HG03442 (cell line): ENCODE data around the gene TACR2.
A peak's percentile ranks its signal among the peaks of the same experiment; 100 is the strongest.
"Not testable (repeated sequence)": the region's sequence is repeated elsewhere in the genome, so short reads cannot be mapped to it uniquely, and the experiment has no call there.

Experiments
- ATAC-seq: cut with Tn5 transposase; IDR thresholded peaks from one replicate; pipeline ENCODE4 v1.9.1; 2021; ENCODE audit warnings: mild to moderate bottlenecking, moderate library complexity; ENCODE audit not compliant: unreplicated experiment

TACR2 gene

GRCh38 chr10:69451209-69451783 is 34.6 kb upstream of the TACR2 start, which contains the start of gene TSPAN15:
Gene TSPAN15 (plus strand): TSS chr10:69451465. CDS start chr10:69451595, 130 bp downstream.
- peak; percentile 73 for ATAC-seq

DNA sequence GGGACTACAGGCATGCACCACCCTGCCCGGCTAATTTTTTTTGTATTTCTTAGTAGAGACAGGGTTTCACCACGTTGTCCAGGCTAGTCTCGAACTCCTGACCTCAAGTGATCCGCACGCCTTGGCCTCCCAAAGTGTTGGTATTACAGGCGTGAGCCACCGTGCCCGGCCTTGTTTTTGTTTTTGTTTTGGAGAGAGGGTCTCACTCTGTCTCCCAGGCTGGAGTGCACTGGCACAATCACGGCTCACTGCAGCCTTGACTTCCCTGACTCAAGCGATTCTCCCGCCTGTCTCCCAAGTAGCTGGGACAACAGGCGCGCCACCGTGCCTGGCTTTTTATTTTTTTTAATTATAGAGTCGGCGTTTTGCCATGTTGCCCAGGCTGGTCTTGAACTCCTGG is 33.7 kb upstream of the TACR2 start:
- ATAC-seq = not testable (repeated sequence)

DNA sequence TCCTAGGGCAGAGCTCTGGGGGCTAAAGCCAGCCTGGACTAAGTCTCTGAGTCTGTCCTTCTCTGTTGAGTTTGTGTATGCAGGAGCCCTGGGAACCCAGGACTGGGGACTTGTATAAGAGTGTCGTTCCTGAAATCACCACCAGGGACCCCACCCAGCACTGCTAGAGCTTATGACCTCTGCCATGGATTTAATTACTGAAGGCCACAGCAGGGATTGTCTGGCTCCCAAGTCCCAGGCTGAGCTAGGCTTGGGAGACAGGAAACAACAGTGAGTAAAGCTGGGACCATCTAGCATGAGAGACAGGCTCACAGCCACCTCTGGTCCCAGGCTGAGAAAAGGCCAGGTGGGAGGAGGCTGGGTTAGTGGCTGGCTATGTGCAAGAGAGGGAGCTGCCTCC is 33.1 kb upstream of the TACR2 start:
- ATAC-seq = no peak

- no peak for ATAC-seq
Measured at GRCh38 chr10:69446650-69447151, 30.0 kb upstream of the TACR2 start.

DNA sequence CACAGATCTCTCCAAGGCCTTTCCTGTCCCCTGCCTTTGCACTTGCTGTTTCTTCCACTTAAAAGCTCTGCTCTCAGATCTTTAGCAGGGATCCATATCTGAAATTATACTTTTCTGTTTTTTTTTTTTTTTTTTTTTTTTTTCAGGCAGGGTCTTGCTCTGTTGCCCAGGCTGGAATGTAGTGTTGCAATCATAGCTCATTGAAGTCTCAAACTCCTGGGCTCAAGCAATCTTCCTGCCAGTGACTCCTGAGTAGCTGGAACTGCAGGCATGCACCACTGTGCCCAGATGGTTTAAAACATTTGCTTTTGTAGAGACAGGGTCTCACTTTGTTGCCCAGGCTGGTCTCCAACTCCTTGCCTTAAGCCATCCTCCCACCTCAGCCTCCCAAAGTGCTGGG is 29.5 kb upstream of the TACR2 start:
- no peak for ATAC-seq

GRCh38 chr10:69445041-69445440 is 28.3 kb upstream of the TACR2 start:
- no peak for ATAC-seq

DNA sequence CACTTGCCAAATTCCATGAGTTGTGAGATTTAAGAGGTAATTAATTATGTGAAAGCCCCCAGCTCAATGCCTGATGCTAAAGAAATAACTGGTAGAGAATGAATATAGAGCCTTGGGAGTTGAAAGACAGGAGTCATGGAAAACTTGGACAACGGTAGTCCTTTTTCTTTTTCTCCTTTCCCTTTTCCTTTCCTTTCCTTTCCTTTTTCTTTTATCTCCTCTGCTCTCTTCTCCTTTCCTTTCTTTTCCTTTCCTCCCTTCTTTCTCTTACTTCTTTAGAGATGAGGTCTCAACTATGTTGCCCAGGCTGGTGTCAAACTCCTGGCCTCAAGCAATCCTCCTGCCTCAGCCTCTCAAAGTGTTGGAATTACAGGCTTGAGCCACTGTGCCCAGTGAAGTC is 26.6 kb upstream of the TACR2 start:
- no peak for ATAC-seq

DNA sequence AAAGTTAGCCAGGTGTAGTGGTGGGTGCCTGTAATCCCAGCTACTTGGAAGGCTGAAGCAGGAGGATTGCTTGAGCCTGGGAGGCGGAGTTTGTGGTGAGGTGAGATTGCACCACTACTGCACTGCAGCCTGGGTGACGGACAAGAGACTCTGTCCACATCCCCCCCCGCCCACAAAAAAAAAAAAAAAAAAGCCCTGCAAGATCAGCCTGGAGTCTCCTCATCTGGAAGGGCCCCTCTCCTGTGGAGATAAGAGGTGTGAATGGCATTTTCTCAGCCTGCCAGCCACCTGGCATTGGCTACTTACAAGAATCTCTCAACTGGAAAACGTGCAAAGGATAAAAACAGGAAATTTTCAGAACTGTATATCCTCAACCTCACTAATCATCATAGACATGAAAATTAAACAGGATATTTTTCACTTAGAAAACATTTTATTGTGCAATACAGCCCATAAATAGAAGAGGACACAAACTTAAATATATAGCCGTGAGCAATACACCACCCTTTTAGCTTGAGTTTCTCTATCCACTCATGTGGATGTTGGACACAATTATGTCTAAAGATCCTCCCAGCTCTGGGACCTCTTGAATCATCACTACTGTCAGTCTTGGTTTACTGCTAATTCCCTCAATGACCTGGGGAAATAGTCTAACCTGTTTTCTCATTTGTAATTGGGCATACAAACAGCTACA is 23.2 kb upstream of the TACR2 start:
- ATAC-seq = no peak

GRCh38 chr10:69439350-69439739 is 22.6 kb upstream of the TACR2 start:
- no peak for ATAC-seq

DNA sequence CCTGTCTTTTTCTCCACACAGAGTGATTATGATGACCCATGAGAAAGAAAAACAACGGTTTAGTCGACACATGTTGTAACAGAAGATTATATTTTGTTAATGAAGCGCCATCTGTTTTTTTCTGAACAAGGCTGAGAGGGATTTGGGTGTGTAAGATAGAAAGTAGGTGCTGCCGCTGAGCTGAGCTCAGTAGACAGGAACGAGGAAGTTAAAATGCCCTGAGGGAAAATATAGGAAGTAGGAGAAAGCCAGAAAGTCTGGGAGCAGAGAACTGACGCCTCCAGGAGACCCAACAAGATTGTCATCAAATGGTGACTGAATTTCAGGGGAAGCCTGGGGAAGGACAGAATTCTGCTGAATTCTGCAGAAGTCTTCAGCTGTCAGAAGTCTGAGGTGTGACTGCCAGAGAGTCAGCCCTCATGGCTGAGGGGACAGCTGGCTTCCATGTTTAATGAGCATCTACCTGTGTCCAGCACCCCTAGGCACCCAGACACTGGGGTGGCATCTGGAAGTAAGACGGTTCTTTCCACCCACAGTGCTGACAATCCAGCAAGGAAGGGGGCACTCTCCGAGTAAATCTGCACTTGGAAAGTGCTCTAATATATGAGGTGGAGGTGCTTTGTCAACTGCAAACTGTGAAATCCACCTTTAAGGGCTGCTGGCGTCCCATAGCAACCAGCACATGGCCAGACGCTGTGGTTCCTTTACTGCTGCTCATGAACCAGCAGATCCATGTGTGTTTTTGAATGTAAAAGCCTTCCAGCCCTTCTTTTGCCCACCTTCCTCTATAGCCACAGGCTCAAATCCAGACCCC is 22.0 kb upstream of the TACR2 start:
- no peak for ATAC-seq

DNA sequence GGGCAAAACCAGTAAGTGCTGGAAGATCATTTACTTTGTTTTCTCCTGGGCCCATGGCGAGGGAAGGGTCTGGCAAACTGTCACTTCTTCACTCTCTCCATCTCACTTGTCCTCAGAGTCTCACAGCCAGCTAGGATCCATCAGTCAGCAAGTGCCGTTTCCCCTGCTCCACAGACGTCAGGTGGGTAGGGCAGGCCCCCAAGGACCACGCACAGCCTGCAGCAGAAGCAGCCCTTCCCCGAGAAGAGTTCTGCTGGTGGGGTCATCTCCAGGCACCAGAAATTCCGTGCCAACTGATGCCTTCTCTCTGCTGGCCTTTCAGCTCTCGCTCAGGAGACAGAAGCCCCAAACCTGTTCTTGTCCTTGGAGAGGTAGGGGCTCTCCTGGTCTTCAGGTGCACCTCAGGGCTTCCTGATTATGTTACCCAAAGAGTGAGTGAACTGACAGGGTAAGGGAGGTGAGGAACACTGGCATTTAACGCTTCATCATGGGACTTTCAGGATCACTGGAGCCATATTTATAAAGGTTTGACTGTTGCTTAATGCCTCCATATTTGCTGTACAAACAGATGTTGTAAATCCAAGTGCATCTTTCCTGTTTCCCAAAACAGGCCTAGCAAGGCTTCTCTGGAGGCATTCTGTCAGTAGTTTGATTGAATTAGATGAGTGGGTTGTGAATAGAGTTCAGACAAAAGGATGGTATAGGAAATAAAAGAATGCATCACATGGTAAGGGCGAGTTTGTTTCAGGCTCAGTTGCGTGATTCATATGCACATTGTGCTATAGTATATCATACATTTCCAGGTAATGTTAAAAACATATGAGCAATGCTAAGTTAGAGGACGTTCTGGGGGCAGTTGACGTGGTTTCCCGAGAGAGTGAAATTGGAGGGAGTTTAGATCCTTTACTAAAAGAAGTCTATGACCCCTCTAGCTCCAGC is 20.9 kb upstream of the TACR2 start:
- no peak for ATAC-seq

DNA sequence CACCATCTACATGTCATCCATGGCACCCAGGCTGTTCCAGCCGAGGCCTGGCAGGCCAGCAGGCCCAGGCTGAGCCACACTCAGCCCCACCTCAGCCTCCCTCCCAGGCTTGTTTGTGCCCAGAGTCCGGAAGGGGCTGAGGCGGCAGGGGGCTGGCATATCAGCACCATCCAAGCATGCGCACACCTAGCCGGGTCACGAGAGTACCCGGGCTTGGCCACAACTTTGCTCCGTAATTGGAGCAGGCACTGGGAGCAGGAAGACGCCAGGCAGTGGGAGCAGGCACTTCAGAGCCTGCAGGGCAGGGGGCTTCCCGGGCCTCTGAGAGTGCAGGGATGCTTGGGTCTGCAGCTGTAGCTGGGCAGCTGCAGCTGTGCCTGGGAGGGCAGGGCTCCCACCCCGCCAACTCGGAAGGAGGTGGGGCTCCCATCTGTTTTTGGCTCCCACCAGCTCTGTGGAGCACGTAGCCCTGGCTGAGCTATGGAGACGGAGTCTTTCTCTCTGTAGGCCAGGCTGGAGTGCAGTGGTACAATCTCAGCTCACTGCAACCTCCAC is 19.3 kb upstream of the TACR2 start:
- no peak for ATAC-seq

GRCh38 chr10:69434926-69435325 is 18.2 kb upstream of the TACR2 start:
- no peak for ATAC-seq

DNA sequence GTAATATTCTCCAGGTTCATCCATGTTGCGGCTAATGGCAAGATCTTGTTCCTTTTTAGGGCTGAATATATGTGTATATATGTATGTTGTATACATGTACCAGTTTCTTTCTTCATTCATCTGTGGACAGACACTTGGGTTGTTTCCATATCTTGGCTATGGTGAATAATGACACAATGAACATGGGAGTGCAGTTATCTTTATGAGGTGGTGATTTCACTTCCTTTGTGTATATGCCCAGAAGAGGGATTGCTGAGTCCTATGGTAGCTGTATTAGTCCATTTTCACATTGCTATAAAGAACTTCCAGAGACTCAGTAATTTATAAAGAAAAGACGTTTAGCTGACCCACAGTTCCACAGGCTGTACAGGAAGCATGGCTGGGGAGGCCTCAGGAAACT is 17.5 kb upstream of the TACR2 start:
- no peak for ATAC-seq

DNA sequence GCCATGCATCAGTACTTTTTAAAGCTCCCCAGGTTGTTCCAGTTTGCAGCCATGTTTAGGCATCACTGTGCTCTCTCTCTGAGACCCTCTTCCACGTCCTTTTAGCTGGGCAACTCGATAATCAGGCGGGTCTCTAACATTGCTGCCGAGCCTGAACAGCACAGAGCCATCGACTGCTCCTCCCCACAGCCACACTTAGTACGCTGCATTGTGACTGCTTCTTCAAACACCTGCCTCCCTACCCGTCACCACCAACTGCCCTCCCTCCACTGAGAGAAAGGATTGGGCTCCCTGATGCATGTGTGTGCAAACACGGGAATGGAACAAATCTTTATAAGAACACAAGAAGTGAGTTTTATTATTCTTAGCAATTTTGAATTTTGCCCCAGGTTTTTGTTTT is 11.4 kb upstream of the TACR2 start:
- ATAC-seq = no peak

GRCh38 chr10:69426376-69426727 is 9.6 kb upstream of the TACR2 start:
- no peak for ATAC-seq

DNA sequence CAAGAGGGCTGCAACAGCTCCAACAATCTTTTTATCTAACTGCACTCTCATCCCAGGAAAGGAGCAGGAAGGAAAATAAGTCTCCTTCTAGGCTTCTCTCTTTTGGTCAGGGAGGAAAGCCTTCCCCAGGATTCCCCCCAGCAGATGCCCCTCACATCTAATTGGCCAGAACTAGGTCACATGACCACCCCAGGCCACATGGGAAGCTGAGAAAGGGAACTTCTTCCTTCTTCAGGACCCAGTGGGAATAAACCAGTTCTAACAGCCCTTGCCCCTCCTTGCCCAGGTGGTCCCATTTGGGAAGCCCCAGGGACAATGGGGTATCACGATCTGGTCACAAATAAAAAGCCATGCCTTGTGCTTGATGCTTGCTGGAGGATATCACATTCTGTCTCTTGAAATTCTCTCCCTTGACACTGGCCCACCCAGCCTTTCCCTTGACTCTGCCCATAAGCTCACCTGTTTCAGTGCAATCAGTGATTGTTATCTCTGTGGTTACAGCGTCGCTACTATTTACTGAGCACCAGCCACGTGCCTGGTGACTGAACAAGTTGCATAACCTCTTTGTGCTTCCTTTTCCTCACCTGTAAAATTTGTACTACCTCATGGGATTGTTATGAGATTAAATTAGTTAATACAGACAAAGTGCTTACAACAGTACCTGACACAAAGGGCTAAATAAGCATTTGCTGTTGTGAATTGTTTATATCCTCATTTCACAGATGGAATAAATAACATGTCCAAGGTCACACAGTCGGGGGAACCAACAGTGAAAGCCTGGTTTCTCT is 9.0 kb upstream of the TACR2 start:
- ATAC-seq = no peak

DNA sequence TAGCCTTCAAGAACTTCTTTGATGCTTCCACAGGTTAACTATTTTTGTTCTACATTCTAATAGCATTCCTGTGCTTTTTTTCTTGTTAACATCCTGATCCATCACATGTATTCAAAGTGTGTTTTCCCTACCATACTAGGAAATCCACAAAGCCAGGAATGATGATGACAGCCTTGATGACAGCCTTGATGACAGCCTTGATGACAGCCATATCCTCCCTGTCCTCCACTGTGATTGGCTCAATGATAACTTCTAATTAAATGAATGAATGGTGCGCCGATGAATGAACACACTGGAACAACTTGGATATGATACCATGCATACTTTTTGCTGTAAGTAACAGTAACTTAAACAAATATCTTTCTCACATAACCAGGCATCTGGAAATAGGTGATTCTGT is 8.3 kb upstream of the TACR2 start:
- no peak for ATAC-seq

DNA sequence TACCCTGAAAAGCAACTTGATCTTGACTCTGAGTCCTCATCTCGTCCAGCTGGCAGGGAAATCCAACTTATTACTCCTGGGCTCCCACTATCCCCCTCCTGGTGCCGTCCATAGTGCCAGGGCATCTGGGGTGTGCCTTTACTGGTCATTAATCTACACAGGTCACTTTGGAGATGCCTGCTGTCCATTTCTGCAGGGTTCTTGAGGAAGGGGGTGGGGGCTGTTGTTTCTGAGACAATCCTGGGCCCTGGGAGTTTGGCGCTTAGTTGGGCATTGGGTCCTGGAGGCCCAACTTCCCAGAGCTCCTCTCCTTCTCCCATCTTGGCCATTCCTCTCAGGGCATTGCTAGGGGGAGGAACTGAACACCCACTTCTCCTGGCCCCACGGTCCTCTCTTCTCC is 6.0 kb upstream of the TACR2 start:
- ATAC-seq = no peak
